DND-41 (cell line): ENCODE data around the gene SIRPD.

Experiments used
- CTCF ChIP-seq: IDR thresholded peaks from 2 replicates; pipeline ENCODE4 v1.5.1; 2012; ENCODE audit warnings: borderline replicate concordance, low read length, moderate library complexity, mild to moderate bottlenecking; ENCODE audit not compliant: poor library complexity, severe bottlenecking; ENCODE audit errors: extremely low read depth
- EZH2 ChIP-seq: IDR thresholded peaks from 3 replicates; pipeline ENCODE4 v1.6.1; 2012; ENCODE audit warnings: borderline replicate concordance, low read depth, mild to moderate bottlenecking, moderate library complexity, low read length, inconsistent platforms; ENCODE audit not compliant: severe bottlenecking

- TF ChIP-seq CTCF (no peak), EZH2 (no peak)
These were observed 40.5 kb downstream of the SIRPD start for GRCh38 chr20:1517010-1517409.
